Kidney tubule cell (primary cell): ENCODE data around the gene FLVCR1.
"Not testable (repeated sequence)": the region's sequence is repeated elsewhere in the genome, so short reads cannot be mapped to it uniquely, and the experiment has no call there.

ENCODE experiments used
- DNase-seq: peaks from one replicate; pipeline ENCODE4 v3.0.0-alpha.2; 2018; ENCODE audit warnings: low spot score

The FLVCR1 gene

GRCh38 chr1:212857992-212858460, at the start of gene FLVCR1:
FLVCR1 (plus strand) TSS chr1:212858275; CDS start chr1:212858453, 178 bp downstream.
- peak; percentile 97 for DNase-seq

DNA sequence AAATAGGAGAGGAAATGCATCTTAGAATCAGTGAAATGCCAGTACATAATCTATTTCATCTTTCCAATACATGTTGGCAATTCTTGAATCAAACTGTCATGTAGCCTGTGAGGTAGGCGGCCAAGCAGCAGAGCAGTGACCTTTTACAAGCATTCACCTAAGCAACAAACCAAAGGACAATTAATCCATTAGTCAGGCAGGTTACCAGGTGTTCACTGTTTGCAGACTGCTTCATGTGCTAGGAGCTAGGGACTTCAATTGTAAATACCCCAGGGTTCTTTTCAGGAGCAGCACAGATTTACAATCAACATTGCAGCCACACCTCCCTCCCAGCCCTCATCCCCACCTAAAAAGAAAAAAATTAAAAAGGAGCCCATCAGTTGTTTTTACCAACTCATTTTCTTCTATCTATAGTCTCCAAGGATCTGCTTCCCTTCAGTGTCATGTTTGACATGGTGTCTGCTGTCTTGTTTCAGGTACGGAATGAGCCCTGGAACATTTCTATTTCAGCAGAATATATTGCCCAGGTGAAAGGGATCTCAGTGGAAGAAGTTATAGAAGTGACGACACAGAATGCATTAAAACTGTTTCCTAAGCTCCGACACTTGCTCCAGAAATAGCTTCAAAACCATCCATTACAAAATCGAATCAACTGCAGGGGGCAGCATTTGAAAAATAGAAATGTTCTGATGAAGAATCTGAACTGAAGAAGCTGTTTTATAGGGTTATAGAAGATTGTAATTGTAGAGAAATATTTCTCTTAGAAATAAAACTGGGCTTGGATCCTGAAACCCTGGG, 43.3 kb upstream of the FLVCR1 start:
- peak; percentile 20 for DNase-seq

DNA sequence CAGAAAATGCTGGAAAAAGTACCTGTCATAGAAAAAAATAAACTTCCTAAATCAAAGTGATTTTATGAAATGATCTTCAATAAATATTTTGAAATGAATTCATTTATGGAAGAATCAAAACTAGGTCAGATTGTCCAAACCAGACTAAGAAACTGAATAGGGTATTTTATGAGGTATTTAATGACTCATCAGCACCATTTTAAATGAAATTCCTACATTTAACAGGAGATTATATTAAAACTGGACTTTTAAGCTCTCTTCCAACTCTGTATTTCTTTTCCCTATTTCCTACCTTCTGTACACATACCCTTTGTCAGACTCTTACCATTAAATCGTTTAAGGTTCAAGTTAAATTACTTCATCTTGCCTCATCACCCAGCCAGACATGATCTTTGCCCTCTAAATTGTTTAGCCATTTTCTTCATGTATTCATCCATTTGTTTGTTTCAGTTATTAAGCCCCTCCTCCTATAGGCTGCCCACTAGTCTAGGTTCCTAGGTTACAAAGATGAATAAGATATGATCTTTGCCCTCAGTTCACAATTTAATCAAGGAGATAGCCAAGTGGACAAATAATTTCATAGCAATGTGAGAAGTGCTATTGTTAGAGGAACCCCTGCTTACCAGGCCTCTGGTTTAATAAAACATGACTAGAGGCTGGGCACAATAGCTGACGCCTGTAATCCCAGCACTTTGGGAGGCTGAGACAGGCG, 41.4 kb upstream of the FLVCR1 start:
- DNase-seq: no peak

DNA sequence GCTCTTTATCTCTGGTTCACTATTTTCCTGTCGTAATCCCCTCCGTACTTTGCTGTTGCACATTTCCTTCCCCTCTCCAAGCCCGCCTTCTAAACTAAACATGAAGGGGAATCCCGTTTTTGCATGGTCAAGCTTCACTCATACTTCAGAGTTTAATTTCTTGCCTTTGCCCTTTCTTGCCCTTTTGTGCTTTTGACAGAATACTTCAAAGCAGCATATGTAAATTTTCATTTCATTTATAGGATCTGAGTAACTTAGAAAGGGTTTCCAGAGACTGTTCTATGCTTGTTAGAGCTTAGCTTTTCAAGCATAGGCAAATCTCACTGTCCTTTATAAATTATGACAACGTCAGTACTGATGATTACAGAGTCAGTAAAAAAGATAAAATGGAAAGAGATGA, 38.3 kb upstream of the FLVCR1 start:
- DNase-seq: no peak

GRCh38 chr1:212820969-212821368, 37.1 kb upstream of the FLVCR1 start:
- no peak for DNase-seq

DNA sequence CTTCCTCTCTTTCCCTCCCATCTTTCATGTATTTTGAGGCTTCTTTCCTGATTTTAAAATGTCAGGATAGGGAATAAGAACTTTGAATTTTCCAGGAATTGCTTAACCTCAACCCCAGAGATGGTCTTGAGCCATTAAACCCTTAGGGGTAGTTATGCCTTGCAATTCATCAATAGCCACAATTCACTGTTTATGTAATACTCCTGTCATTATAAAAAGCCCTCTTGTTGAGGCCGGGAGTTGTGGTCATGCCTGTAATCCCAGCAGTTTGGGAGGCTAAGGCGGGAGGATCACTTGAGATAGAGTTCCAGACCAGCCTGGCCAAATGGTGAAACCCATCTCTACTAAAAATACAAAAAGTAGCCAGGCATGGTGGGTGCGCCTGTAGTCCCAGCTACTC, 35.1 kb upstream of the FLVCR1 start:
- no peak for DNase-seq

DNA sequence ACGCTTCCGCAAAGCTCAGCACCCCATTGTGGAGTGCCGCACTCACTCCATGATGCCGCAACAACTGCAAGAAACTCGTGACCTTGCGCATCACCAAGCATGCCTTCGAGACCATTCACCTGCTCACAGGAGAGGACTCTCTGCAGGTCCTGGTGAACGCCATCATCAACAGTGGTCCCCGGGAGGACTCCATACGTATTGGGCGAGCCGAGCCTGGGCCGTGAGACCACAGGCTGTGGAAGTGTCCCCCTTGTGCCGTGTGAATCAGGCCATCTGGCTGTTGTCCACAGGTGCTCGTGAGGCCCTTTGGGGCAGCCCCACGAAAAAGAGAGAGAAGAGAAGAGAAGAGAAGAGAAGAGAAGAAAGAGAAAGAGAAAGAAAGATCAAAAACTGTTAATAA, 33.9 kb upstream of the FLVCR1 start:
- DNase-seq: no peak

DNA sequence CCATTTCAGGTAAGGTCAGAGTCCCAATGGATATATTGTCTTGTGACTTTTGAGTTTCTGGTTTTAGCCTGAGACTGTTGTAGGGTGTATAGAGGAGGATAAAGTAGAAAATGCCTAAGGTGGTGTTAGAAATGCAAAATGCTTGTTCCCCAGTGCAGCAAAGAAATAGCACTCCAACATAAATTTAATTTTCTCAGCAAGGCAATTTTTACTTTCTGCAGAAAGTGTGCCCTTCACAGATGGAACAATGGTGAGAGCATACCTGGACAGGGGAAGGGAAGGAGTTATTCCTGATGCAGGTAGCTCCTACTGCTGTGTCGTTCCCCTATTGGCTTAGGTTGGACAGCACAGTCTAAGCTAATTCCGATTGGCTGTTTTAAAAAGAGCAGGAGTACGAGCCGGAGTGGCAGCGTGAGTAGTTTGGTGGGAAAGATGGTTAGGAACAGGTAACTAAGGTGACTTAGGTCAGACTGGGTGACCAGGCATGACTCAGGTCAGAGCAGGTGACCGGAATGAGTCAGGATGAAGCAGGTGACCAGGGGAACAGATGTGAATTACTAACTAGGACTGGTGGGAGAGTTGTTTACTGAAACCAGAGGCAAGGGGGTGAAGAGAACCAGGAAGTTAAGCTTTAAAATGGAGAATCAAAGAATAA, 32.1 kb upstream of the FLVCR1 start:
- DNase-seq: peak; percentile 55

- DNase-seq: no peak
These were observed 30.8 kb upstream of the FLVCR1 start for GRCh38 chr1:212827171-212827776.

DNA sequence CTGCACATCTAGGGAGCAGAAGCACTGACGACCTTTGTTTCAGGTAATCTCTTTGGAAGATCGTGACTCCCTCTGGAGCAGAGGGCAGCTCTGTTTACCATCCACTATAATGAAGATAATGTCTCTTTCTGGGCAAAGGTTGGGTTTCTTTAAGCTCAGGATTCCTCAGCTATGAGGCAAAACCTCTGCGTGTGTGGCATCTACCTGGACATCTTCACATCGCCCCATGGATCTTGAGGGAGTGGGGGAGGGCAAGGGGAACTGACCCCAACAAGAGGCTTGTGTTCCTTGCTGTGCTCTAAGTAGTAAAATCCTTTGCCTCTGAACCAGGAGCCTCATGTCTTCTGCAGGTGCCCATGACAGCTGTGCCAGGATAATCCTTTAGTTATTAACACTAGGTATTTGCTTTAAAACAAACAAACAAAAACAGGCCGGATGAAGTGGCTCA, 30.2 kb upstream of the FLVCR1 start:
- no peak for DNase-seq

DNA sequence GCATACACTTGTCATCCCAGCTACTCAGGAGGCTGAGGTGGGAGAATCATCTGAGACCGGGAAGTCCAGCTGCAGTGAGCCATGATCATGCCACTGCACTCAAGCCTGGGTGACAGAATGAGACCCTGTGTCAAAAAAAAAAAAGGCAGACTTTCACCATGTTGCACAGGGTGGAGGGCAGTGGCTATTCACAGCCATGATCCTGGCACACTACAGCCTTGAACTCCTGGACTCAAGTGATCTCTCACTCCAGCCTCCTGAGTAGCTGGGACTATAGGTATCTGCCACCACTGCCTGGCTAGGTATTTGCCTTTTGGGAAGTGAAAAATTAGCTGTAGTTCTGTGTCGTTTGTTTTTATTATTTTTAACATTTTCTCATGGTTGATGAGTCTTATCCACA, 29.7 kb upstream of the FLVCR1 start:
- DNase-seq: no peak

DNA sequence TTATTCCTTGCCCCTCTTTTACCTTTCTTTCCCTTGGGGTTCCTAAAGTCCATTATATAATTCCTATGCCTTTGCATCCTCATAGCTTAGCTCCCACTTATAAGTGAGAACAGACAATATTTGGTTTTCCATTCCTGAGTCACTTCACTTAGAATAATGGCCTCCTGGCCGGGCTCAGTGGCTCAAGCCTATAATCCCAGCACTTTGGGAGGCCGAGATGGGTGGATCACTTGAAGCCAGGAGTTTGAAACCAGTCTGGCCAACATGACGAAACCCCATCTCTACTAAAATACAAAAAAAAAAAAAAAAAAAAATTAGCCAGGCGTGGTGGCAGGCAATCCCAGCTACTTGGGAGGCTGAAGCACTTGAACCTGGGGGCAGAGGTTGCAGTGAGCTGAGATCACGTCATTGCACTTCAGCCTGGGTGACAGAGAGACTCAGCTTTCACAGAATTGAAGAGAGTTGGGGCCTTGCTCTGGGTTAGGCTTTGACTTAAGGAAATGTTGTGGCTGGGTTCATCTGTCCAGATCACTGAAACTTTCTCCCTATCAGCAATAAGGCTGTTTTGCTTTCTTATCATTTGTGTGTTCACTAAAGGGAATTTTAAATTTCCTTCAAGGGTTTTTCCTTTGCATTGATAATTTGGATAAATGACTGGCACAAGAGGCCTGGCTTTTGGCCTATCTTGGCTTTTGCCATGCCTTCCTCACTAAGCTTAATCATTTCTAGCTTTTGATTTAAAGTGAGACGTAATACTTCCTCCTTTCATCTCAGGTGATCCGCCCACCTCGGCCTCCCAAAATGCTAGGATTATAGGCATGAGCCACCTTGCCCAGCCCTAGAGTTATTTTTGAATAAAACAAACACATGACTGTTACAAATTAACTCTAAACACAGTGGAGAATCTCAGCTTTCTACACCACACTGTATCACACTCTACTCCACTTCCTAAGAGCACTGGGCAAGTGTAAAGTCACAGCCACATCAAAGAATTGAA, 24.6 kb upstream of the FLVCR1 start:
- peak; percentile 85 for DNase-seq

GRCh38 chr1:212838145-212838544, 19.9 kb upstream of the FLVCR1 start:
- peak; percentile 20 for DNase-seq

GRCh38 chr1:212844521-212844920, 13.6 kb upstream of the FLVCR1 start:
- DNase-seq: not testable (repeated sequence)

DNA sequence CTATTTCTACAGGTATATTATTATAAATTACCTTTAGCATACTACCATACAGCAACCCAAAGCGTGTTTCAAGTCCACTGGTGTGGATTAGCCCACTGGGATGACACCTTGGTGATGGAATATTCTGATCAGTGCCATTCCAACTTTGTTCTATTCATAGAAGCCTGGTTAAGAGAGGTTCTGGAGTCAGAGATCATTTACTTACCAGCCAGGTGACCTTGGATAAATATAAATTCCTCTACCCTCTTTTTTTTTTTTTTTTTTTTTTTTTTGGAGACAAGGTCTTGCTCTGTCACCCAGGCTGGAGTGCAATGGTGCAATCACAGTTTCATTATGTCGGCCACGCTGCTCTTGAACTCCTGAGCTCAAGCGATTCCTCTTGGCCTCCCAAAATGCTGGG, 10.5 kb upstream of the FLVCR1 start, which contains the start of gene SPATA45:
Gene SPATA45 (minus strand): TSS at position 101 of the 400 bp plus-strand sequence. CDS start 11,500 bp downstream, outside the sequence.
- no peak for DNase-seq

GRCh38 chr1:212852105-212852688, 5.9 kb upstream of the FLVCR1 start:
- no peak for DNase-seq

DNA sequence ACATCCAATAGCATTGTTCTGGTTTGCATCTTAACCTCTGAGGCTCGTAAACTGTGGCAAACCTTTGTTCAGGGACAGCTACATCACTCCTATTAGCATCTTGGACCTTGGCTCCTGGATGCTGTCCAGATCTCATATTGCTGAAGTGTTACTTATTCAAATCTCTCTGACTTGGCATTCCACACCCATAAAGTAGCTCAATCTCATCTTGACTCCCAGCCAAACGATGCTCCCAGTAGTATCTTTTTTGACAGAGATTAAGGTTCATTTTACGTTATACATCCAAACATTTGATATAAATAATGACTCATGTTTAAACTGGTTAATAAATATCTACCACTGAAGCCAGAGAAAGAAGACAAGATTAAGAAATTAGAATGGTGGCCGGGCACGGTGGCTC, 4.4 kb upstream of the FLVCR1 start:
- peak; percentile 46 for DNase-seq

DNA sequence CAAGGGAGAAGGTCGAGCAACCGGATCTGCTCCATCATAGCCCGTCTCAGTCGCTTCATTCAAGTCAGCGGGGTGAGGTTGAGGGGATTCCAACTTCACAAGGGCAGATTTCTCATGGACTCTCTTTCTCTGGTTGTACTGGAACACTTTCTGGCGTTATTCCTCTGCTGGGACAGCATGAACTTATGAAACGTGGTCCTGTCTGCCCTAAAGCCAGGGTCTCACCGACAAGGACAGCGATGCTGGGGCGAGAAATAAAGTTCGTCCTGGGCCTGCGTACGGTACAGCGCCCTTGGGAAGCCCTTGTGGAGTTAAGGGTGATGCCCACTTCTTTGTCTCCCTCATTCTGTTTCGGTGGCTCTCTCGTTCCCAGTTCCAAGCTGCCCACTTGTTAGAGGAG, 1.3 kb upstream of the FLVCR1 start:
- DNase-seq: no peak

DNA sequence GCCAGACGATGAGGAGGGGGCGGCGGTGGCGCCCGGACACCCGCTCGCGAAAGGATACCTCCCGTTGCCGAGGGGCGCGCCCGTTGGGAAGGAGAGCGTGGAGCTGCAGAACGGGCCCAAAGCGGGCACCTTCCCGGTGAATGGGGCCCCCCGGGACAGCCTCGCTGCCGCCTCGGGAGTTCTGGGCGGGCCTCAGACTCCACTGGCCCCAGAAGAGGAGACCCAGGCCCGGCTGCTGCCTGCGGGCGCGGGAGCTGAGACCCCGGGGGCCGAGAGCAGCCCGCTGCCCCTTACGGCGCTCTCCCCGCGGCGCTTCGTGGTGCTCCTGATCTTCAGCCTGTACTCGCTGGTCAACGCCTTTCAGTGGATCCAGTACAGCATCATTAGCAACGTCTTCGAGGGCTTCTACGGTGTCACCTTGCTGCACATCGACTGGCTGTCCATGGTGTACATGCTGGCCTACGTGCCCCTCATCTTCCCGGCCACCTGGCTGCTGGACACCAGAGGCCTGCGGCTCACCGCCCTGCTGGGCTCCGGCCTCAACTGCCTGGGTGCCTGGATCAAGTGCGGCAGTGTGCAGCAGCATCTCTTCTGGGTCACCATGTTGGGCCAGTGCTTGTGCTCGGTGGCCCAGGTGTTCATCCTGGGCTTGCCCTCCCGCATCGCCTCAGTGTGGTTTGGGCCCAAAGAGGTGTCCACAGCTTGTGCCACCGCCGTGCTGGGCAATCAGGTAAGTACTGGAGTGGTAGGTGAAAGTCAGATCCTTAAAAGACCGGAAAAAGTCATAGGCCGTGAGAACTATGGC, 588 bp downstream of the FLVCR1 start:
- DNase-seq: peak; percentile 47
